ENCODE data around the gene HSD17B11. TPM values are rescaled to one million over a fixed set of nuclear protein-coding genes. Genes with fewer than 3 reads are reported as not detected.
"Not testable (repeated sequence)": the region's sequence is repeated elsewhere in the genome, so short reads cannot be mapped to it uniquely, and the experiment has no call there.

HSD17B11 gene
- total RNA-seq, 2 experiments from 2014 or later: 21.2 to 21.7 TPM

DNA sequence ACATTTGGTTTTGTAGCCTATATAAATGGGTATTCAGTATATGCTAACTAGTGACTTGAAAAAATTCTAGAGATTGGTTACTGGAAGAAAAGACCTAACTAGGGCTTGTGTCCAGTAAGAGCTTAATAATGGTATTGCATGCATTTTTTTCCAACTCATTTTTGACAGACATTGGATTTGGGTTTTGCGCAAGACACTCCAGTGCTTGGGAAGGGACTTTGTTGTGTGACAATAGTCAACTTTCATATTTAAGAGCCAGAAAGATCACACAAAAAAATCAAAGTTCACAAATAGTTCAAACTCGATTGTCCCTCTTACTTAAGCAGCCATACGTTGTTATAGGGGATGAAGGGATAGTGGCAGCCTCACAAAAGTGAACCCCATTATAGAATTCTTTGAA, 1.2 kb upstream of the HSD17B11 start:
- no peak overlapping the region for H3K27ac Mint-ChIP-seq
- H3K4me3 Mint-ChIP-seq: no peak overlapping the region
- H3K27me3 Mint-ChIP-seq: no peaks in the 10 kb centered on the region

DNA sequence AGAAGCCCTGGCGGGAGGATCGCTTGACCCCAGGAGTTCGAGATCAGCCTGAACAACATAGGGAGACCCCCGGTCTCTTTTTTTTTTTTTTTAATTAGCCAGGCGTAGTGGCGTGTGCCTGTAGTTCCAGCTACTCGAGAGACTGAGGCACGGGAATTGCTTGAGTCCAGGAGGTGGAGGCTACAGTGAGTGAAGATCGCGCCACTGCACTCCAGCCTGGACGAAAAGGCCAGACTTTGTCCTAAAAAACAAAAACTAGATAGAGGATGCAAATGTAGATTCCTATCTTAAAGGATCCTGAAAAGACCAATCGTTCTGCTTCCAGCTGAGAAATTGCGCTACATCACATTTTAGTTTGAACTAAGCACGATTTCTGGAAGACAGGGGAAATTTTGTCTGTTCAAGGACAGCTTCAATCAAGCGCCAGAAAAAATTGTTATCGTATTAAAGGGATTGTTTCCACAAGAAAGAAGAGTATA, 627 bp upstream of the HSD17B11 start:
- intact Hi-C loops (cut with micrococcal nuclease): loop anchor here (2.0 kb wide), 1 partner anchor 31 kb away; the partner anchor contains the start of gene NUDT9
- H3K27me3 Mint-ChIP-seq: no peaks in the 10 kb centered on the region
- no peak for DNase-seq
- peaks cover 44% of the 10 kb centered on the region for H3K4me1 Mint-ChIP-seq (ENCODE audit: low read depth)
- peaks cover 12% of the 10 kb centered on the region for H3K36me3 Mint-ChIP-seq (ENCODE audit: low read depth)
- peaks cover 2% of the 10 kb centered on the region for H3K9me3 Mint-ChIP-seq
- H3K4me3 Mint-ChIP-seq: peak overlapping the region; percentile 87
- ChIA-PET POLR2A (interaction anchor here (0.8 to 3.3 kb wide), 8 partner anchors 15 to 878 kb away, joined by 3 to 22 read pairs (median 4); partner anchors contain the start of genes KLHL8 and NUDT9), CTCF (interaction anchor here (1.0 to 2.4 kb wide), 5 partner anchors 8 to 30 kb away, joined by 3 to 14 read pairs (median 5); partner anchors contain the start of gene NUDT9)
- peak; percentile 3 for ATAC-seq
- TF ChIP-seq, protein P1, sequence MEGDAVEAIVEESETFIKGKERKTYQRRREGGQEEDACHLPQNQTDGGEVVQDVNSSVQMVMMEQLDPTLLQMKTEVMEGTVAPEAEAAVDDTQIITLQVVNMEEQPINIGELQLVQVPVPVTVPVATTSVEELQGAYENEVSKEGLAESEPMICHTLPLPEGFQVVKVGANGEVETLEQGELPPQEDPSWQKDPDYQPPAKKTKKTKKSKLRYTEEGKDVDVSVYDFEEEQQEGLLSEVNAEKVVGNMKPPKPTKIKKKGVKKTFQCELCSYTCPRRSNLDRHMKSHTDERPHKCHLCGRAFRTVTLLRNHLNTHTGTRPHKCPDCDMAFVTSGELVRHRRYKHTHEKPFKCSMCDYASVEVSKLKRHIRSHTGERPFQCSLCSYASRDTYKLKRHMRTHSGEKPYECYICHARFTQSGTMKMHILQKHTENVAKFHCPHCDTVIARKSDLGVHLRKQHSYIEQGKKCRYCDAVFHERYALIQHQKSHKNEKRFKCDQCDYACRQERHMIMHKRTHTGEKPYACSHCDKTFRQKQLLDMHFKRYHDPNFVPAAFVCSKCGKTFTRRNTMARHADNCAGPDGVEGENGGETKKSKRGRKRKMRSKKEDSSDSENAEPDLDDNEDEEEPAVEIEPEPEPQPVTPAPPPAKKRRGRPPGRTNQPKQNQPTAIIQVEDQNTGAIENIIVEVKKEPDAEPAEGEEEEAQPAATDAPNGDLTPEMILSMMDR (IDR thresholded peaks at IDR 0.05): no peak
- peak overlapping the region; percentile 89 for H3K27ac Mint-ChIP-seq

More for the DNA sequence above, 1.2 kb upstream of the HSD17B11 start:
- ChIA-PET CTCF (interaction anchor here (1.0 to 2.0 kb wide), 3 partner anchors 16 to 29 kb away, joined by 5 to 14 read pairs (median 7); partner anchors contain the start of gene NUDT9), POLR2A (interaction anchor here (1.0 to 3.3 kb wide), 3 partner anchors 23 to 171 kb away, joined by 3 to 22 read pairs (median 5); partner anchors contain the start of genes KLHL8 and NUDT9)
- TF ChIP-seq, protein P1 (IDR thresholded peaks at IDR 0.05): no peak
- intact Hi-C loops (cut with micrococcal nuclease): no loop called here
- DNase-seq (no peak), ATAC-seq (no peak)
- H3K9me3 Mint-ChIP-seq: peaks cover 2% of the 10 kb centered on the region
- H3K36me3 Mint-ChIP-seq (ENCODE audit: low read depth): peaks cover 10% of the 10 kb centered on the region
- H3K4me1 Mint-ChIP-seq (ENCODE audit: low read depth): peaks cover 39% of the 10 kb centered on the region

DNA sequence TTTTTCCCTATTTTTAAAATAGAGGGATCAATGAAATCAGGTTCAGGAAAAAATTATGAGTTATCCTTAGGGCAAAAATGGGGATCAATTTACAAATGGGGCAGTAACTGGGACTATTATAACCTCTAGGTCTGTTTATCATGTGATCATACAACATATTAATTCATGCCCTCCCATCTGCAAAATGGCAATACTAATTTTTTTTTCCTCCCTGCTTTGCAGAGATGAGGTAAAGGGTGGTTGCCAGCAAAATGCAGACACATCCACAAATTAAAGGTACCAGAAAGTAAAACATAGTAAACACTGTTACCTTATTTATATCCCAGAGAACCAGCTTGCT, 467 bp downstream of the HSD17B11 start:
- Mint-ChIP-seq H3K4me3 (peak overlapping the region; percentile 87), H3K36me3 (ENCODE audit: low read depth) (peaks cover 18% of the 10 kb centered on the region), H3K27me3 (no peaks in the 10 kb centered on the region), H3K27ac (peak overlapping the region; percentile 89), H3K4me1 (ENCODE audit: low read depth) (peaks cover 47% of the 10 kb centered on the region), H3K9me3 (peaks cover 2% of the 10 kb centered on the region)
- ChIA-PET POLR2A (interaction anchor here (0.7 to 3.3 kb wide), 11 partner anchors 10 to 32 kb away, joined by 3 to 22 read pairs (median 4); partner anchors contain the start of gene NUDT9), CTCF (interaction anchor here (1.0 to 2.4 kb wide), 10 partner anchors 9 to 76 kb away, joined by 3 to 14 read pairs (median 3); partner anchors contain the start of gene NUDT9)
- intact Hi-C loops (cut with micrococcal nuclease): loop anchor here (2.0 kb wide), 1 partner anchor 32 kb away; the partner anchor contains the start of gene NUDT9
- TF ChIP-seq, protein P1 (IDR thresholded peaks at IDR 0.05): no peak
- ATAC-seq: peak; percentile 5
- no peak for DNase-seq

DNA sequence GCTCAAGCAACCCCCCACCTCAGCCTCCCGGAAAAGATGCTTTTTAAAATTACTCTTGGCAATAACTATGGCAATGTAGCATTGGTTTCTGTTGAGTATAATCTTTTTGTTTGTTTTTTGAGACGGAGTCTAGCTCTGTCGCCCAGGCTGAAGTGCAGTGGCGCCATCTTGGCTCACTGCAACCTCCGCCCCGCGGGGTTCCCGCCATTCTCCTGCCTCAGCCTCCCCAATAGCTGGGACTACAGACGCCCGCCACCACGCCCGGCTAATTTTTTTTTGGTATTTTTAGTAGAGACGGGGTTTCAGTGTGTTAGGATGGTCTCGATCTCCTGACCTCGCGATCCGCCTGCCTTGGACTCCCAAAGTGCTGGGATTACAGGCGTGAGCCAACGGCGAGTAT, 933 bp downstream of the HSD17B11 start:
- POLR2A ChIA-PET: interaction anchor here (0.9 to 3.3 kb wide), 7 partner anchors 14 to 32 kb away, joined by 3 to 22 read pairs (median 5); partner anchors contain the start of gene NUDT9
- H3K9me3 Mint-ChIP-seq, DNase-seq, H3K27me3 Mint-ChIP-seq, ATAC-seq: not testable (repeated sequence)
- intact Hi-C loops (cut with micrococcal nuclease): loop anchor here (2.0 kb wide), 1 partner anchor 33 kb away; the partner anchor contains the start of gene NUDT9
- Mint-ChIP-seq H3K36me3 (ENCODE audit: low read depth) (peaks cover 20% of the 10 kb centered on the region), H3K4me1 (ENCODE audit: low read depth) (peaks cover 47% of the 10 kb centered on the region), H3K4me3 (peak overlapping the region; percentile 87), H3K27ac (peak overlapping the region; percentile 89)
- CTCF ChIA-PET: interaction anchor here (1.0 to 2.4 kb wide), 12 partner anchors 8 to 77 kb away, joined by 3 to 14 read pairs (median 3); partner anchors contain the start of gene NUDT9

DNA sequence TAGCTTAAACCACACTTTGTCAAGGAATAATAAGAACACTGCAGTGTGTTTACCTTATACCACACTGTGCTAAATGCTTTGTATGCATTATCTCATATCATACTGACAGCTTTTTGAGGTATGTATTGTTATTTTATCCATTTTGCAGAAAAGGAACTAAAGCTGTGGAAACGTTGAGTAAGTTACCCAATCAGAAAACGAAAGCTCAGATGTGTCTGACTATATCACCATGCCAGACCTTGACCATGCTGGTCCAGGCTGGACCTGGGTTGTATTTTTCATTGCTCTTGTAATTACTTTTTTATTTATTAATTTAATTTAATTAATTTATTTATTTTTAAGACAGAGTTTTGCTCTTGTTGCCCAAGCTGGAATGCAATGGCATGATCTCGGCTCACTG, 2.1 kb downstream of the HSD17B11 start:
- H3K4me3 Mint-ChIP-seq: peak overlapping the region; percentile 87
- ATAC-seq (no peak), DNase-seq (no peak)
- intact Hi-C loops (cut with micrococcal nuclease): no loop called here
- CTCF ChIA-PET: interaction anchor here (1.2 to 3.1 kb wide), 5 partner anchors 9 to 460 kb away, joined by 3 to 17 read pairs (median 4); no protein-coding TSS in a partner anchor
- peak overlapping the region; percentile 2 for H3K27ac Mint-ChIP-seq
- H3K9me3 Mint-ChIP-seq: peaks cover 5% of the 10 kb centered on the region
- H3K27me3 Mint-ChIP-seq: no peaks in the 10 kb centered on the region
- POLR2A ChIA-PET: no interaction called here
- H3K36me3 Mint-ChIP-seq (ENCODE audit: low read depth): peaks cover 26% of the 10 kb centered on the region
- TF ChIP-seq, protein P1 (IDR thresholded peaks at IDR 0.05): no peak
- peaks cover 47% of the 10 kb centered on the region for H3K4me1 Mint-ChIP-seq (ENCODE audit: low read depth)

Measured in activated CD8-positive, alpha-beta T cell treated with anti-CD3 and anti-CD28 coated beads for 36 hours (primary cell).